NCI-H1436 (cell line): ENCODE data around the gene DHDDS.
"Not testable (repeated sequence)": the region's sequence is repeated elsewhere in the genome, so short reads cannot be mapped to it uniquely, and the experiment has no call there.

ENCODE experiments used
- DNase-seq: peaks from one replicate; lab custom pipeline; 2025; lab: John Stamatoyannopoulos, UW

Gene DHDDS, protein sequence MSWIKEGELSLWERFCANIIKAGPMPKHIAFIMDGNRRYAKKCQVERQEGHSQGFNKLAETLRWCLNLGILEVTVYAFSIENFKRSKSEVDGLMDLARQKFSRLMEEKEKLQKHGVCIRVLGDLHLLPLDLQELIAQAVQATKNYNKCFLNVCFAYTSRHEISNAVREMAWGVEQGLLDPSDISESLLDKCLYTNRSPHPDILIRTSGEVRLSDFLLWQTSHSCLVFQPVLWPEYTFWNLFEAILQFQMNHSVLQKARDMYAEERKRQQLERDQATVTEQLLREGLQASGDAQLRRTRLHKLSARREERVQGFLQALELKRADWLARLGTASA

DNA sequence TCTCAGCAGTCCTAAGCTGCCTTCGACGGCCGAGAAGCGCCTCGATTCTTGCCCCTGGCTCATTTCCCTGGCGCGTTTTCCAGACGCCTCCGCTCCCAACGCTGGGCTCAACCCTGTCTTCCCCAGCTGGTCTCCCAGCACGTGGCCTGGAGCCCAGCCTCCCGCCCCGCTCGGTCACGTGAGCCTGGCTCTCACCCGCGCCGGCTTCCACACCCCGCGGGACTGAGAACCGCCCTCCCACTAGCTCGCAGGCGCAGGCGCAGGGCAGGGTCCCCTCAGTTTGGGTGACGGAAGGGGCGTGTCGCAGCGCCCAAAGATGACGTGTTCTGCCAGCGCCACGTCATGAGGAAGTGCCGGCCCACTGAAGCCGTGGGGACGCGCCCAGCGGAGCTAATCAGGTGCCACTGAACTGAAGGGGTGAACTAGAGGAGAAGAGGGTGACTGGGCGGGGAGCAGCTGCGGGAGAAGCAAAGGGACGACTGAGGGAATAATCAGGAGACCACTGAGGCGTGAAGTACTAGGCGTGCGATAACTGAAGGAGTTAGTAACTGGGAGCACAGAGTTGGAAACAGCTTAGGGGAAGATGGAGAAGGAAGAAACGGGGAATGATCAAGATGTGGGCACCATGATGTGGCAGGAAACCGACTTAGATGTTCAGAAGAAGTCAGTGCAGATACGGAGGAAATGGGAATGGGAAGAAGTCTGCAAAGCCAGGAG, at the start of gene DHDDS:
DHDDS (plus strand) TSS at position 343 of the 717 bp plus-strand sequence. CDS start 625 bp downstream, outside the sequence.
- peak; percentile 98 for DNase-seq

DNA sequence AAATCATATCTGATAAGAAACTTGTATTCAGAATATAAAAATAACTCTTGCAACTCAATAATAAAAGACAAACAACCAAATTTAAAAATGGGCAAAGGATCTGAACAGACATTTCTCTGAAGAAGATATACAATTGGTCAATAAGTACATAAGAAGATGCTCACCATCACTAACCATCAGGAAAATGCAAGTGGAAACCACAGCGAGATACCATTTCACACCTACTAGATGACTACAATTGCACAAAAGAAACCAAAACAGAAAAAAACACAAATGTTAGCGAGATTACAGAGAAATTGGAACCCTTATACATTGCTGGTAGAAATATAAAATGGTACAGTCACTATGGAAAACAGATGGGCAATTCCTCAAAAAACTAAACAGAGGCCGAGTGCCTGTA, 48.0 kb upstream of the DHDDS start:
- no peak for DNase-seq

GRCh38 chr1:26385063-26385462, 47.1 kb upstream of the DHDDS start:
- not testable (repeated sequence) for DNase-seq

DNA sequence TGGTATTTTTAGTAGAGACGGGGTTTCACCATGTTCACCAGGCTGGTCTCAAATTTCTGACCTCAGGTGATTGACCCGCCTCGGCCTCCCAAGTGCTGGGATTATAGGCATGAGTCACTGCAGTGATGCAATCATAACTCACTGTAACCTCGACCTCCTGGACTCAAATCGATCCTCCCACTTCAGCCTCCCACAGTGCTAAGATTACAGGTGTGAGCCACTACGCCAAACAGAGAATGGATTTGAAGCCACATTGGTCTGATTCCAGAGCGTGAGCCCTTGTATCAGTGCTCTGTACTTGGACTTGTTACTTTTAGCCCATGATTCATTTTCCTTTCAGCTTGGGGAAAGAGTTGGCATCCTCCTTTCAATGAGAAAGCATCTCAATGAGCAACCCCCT, 44.7 kb upstream of the DHDDS start:
- no peak for DNase-seq

GRCh38 chr1:26388791-26389445, 43.2 kb upstream of the DHDDS start:
- DNase-seq = no peak

- DNase-seq = no peak
These were observed 42.4 kb upstream of the DHDDS start for GRCh38 chr1:26389604-26390247.

- no peak for DNase-seq
These were observed 40.7 kb upstream of the DHDDS start for GRCh38 chr1:26391450-26391849.

GRCh38 chr1:26395754-26396153, 36.4 kb upstream of the DHDDS start:
- no peak for DNase-seq

GRCh38 chr1:26399034-26399433, 33.1 kb upstream of the DHDDS start:
- no peak for DNase-seq

DNA sequence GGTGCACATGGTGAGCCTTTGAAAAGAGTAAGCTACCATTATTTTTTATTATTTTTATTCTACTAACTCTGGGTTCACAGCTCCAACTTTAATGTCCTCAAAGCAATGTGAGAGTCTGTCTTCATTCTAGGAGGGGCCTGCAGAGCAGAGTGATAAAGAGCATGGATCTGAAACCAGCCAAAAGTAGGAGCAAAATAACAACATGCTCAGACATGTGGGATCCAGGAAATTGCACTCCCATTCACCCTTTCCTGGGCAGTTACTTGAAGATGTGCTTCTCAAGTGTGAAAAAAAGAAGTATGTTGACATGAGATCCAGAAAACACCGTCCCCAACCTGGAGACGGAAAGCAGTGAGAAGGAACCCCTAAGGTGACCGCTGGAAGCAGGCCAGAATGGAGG, 30.2 kb upstream of the DHDDS start:
- DNase-seq = no peak

GRCh38 chr1:26403656-26404055, 28.5 kb upstream of the DHDDS start:
- DNase-seq = no peak

- no peak for DNase-seq
These were observed 27.5 kb upstream of the DHDDS start for GRCh38 chr1:26404641-26405040.

GRCh38 chr1:26405281-26405915, 26.7 kb upstream of the DHDDS start:
- DNase-seq = no peak

GRCh38 chr1:26408604-26409003, 23.5 kb upstream of the DHDDS start:
- DNase-seq = no peak

DNA sequence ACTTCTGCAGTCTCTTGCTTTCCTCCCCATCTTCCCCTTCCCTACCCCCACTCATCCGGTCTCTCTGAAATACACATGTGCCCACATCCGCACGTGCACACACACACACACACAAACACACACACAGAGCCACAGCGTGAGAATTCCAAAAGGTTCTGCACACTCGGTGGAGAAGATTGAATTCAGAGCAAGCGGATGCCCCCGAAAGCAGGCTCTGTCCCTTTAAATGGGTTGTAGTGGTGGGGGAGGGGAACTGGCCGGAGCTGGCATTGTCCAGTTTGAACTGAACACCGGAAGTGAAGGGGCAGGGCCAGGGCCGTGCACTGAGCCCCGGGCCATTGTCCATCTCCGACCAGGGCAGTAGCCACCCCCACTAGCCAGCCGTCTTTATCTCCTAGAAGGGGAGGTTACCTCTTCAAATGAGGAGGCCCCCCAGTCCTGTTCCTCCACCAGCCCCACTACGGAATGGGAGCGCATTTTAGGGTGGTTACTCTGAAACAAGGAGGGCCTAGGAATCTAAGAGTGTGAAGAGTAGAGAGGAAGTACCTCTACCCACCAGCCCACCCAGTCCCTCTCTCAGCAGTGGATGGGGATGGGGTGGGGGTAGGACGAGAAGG, 22.8 kb upstream of the DHDDS start:
- DNase-seq = no peak

GRCh38 chr1:26410706-26411623, 21.2 kb upstream of the DHDDS start, which contains the start of gene LIN28A:
TSS of gene LIN28A (plus strand) at chr1:26410817. CDS start at chr1:26410892, 75 bp downstream.
- DNase-seq = no peak

DNA sequence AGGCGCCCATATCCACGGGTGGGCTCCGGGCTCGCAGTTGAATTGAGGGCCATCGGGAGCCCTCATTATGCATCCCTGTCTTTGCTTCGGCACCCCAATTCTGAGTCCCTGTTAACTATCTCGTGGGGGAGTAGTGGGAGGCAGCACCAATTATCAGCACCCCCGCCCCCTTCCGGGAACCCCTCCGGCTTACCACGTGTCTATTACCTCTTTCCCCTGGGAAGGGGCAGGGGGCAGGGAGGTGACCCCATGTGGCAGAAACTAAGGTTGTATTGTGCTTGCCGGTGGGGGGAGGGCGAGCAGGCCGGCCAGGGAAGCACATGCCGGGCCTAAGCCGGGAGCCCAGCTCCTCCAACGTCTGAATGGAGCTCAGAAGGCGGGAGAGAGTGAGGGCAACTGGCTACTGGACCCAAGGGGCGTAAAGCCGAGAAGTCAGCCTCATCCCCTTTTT, 20.5 kb upstream of the DHDDS start:
- no peak for DNase-seq

- DNase-seq = no peak
These were observed 19.8 kb upstream of the DHDDS start for GRCh38 chr1:26412180-26412840.

- no peak for DNase-seq
These were observed 19.1 kb upstream of the DHDDS start for GRCh38 chr1:26413031-26413430.
